Stimulated activated CD4-positive, alpha-beta T cell treated with anti-CD3 and anti-CD28 coated beads, Interleukin-15, amount 100 ng/mL, for 48 hours (primary cell): Measurements from ENCODE around the gene CBX6.

Experiments used
- DNase-seq, 2 donors: peaks; one replicate each; pipeline ENCODE4 v3.0.0-alpha.2; 2020; ENCODE audit warnings: low read depth in 2 of 2

Gene CBX6

DNA sequence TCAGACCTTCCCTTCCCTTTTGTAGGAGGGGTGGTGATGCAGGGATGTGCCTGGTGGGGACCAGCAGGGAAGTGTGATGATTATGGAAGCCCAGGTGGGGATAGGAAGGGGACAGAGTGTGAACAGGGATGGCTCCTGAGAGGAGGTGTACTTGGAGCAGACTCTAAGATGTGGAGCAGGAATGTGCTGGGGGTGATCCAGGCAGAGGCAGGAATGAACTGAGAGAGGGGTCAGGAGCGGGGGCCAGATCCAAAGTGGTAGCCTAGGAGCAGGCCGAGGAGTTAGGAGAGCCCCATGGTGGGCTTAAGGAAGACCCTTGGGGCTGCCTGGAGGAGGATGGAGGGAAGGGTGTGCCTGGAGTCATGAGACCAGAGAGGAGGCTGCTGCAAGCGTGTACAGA is 31.9 kb downstream of the CBX6 start:
- no peak for DNase-seq

DNA sequence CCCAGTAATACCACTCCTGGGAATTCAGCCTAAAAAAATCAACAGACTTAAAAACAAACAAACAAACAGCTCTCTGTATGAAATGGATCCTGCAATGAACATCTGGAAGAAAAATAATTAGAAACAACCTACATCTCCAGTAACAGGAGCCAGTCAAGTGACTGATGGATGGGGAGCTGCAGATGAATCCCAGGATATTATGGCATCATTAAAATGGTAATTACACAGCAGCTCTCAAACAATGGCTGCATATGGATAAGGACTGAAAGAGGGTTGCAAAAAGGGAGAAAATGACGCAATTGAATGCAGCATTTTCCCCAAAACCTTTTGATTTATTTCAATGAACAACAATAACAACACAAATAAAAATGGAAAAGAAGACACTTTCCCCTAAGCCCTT is 32.3 kb downstream of the CBX6 start:
- DNase-seq: no peak

DNA sequence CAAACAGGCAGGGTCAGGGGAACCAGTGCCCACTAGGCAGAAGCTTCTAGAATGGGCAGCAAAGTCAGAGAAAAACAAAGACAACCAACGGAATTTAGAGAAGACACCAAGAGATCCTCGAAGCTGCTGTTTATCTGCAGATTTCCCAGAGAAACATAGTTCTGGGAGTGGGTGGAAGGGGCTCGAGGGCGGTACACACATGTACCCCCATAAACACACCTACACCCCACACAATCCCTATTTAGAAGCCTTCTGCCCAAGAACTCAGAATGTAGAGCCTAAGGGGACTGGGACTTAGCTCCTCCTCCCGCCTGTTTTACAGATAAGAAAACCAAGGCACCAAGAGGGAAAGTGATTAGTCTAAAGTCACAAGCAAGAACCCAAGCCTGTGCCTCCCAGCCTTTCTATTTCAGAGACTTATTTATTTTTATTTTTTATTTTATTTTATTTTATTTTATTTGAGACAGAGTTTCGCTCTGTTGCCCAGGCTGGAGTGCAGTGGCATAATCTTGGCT is 34.5 kb downstream of the CBX6 start:
- no peak for DNase-seq

DNA sequence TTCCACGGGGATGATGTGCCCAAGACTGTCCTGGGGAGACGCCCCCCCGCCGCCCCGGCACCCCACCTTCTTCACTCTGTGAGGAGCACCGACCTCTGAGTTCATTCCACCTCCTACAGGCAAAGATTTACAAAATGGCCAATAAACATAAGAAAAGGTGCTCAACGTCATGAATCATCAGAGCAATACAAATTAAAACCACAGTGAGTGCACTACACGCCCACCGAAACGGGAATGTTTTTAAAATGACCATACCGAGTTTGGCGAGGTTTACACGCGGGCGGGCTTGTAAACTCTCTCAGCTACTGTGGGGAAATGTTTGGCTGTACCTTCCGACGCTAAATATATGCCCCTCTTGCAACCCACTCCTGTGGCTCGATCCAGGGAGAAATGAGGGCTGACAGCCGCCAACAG is 36.1 kb downstream of the CBX6 start:
- no peak for DNase-seq

DNA sequence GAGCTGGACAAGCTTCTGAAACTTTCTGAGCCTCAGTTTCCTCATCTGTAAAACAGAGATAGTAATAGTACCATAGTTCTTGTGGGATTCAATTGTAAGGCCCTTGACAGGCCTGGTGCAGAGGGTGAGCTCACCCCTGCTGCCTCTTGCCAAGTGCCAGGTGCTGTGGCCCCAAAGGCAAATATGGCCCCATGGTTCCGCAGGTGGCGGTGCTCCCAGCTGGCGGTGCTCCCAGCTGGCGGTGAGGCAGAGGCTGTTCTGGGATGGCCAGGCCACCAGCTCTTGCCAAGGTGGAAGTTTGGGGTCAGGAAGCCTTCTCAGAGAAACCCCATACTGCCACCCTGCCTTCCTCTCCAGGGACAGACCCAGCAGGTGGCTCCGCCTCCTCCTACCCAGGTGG is 37.0 kb downstream of the CBX6 start:
- no peak for DNase-seq

DNA sequence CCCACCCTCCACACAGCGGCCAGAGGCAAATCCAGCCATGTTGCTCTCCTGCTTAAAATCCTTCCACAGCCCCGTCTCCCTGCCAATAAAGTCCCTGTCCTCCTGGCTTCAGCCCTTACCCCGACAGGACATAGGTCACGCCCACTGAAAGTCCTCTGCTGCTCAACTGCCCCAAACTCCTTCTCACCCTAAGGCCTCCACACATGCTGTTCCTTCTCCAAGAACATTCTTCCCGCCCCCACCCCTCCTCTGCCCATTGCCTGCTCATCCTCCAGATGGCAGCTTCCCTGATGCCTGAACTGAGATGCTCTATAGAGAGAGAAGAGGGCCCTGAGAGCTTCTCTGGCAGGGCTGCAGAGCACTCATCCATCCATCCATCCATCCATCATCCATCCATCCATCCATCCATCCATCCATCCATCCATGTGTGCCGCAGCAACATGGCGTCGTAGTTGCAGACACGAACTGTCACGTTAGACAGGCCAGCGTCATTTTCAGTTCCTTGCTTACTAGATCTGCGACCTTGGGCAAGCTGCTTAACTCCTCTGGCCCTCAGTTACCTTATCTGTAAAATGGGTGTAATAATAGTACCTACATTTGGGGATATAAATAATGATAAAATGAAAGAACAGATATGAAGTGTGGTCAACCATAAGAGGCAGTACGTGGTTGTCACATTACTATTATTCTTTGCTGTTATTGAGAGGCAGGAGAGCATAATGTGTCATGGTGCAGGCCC is 37.6 kb downstream of the CBX6 start:
- DNase-seq: no peak

DNA sequence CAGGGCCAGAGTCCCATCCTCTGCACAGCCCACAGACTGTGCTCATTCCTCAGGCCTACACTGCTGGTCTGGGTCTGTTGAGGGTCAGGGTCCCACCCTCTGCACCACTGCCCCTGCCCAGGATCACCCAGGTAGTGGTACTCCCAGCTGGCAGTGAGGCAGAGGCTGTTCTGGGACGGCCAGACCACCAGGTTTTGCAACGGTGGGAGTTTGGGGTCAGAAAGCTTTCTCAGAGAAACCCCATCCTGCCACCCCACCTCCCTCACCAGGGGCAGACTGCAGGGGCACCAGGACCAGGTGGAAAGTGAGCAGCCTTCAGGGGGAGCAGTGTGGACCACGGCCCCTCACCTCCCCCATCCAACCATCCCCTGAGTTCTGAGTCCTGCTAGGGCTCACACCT is 39.0 kb downstream of the CBX6 start:
- DNase-seq: no peak

DNA sequence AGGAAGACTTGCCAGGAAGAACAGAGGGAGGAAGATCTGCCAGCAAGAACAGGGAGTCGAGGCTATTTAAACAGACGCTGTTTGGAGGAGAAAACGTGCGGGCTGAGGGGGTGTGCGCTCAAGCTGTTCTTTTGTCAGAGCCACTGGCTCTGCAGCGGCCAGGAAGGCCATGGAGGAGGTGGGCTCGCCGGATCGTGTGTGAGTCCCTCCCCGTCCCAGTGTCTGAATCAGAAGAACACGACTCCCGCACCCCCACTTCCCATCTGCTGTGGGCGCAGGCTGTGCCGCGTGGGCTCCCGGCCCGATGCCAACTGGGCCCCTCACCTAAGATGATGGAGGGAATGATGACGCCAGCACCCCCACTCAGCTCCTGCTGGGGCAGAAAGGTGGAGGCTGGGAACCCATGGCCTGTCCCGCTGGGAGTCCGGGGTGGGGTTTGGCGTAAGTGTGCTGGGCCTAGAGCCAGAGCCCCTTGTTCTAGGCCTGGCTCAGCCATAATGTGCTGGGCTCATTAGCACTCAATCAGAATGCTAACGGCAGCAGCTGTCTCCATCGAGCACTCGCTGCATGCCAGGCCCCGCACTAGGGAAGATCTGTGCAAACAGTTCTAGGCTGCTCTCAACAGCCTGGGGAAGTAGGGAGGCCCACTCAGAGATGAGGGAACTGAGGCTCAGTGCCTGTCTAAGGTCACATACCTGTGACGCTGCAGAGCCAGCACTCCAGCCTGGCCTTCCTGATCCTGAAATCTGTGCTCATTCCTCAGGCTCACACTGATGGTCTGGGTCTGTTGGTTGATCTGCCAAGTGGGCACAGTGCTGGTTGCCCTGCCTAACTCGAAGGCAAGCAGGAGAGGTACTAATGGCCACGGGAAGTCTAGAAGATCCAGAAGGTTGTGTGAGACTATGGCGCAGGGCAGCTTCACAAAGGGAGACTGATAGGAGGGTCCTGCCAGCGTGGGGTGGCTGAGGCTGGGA is 39.7 kb downstream of the CBX6 start:
- DNase-seq: no peak

DNA sequence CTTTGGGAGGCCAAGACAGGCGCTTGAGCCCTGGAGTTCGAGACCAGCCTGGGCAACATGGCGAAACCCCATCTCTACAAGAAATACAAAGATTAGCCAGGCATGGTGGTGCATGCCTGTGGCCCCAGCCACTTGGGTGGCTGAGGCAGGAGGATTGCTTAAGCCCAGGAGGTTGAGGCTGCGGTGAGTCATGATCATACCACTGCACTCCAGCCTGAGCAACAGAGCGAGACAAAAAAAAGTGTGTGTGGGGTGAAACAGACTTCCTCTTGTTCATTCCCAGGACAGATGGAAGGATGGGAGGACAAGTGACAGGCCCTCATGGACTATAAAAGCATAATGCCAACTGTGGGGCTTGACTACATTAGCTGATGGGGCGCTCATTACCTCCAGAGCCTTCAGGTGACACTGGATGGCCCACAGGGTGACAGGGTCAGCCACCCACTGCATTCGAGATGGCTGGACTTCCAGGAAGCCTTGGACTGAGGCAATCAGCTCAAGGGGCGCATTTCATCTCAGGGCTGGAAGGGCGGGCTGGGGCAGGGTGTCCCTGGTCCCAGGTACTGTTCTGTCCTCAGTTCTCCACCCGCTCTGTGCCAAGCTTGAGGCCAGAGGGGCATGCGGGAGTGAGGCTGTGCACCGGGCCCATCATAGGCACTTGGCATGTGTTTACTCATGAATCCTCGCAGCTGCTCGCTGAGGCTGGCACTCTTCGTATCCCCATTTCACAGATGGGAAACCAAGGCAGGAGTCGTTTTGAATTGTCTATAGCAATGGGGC is 40.7 kb downstream of the CBX6 start:
- DNase-seq: no peak

DNA sequence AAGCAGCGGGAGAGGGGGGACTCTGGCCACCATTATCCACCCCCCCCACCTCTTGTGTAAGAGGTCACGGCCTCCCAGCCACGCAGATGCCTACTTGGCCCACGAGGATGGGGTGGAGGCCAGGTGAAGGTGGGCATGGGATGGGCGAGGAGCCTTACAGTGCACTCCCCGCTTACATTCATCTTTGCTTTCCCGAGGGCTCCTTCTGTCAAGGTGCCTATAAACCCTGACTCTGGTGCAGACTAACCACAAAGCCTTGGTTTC is 41.2 kb downstream of the CBX6 start:
- no peak for DNase-seq

DNA sequence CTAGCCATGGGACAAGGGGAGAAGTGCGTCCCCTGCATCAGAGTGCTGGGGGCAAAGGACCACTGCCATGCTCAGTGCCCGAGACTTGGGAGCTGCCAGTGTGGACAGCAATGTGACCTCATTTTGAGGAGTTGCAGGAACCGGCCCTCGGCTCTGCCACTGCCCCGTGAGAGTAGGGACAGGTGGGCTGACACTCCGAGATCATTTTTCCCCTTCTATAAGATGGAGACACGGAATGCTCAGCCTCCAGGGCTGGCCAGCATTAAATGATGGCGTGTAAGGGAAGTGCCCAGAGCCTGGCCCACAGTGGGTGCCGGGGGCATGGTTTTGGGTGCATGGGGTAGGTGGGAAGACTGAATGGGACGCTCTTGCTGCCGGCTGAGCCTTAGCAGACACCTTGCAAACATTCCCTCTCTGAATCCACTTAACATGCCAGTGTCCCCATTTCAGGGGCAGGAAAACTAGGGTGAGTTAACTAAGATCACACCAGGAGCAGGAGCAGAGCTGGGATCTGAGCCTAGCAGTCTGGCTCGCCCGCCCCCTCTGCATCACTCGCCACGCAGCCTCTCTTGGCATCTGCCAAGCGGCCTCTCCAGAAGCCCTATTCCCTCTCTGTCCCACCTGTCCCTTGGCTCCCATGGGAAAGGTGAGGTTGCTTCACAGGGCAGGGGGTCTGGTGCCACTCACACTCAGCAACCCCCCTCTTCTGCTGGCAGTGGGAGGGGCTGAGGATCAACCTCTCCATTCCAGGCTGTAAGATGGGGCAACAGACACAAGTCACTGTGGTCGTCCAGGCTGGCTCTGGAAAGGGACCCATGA is 41.8 kb downstream of the CBX6 start:
- DNase-seq: no peak

DNA sequence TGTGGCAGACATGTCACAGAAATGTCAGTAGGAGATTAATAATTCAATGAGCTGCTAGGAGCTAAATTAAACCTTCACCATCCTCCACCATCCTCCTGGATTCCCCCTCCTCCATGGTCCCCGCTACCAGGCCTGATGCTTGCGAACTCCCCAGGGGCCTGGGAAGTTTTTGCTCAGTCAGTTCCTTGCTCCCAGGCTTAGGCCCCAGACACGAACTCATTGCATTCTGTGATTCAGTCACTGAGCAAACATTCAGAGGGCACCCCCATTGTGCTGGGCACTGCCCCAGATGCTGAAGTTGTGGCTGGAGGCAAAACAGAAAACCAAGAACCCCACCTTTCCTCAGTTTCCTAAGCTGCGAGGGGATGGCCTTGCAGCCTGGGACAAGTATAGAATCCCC is 42.5 kb downstream of the CBX6 start:
- no peak for DNase-seq

DNA sequence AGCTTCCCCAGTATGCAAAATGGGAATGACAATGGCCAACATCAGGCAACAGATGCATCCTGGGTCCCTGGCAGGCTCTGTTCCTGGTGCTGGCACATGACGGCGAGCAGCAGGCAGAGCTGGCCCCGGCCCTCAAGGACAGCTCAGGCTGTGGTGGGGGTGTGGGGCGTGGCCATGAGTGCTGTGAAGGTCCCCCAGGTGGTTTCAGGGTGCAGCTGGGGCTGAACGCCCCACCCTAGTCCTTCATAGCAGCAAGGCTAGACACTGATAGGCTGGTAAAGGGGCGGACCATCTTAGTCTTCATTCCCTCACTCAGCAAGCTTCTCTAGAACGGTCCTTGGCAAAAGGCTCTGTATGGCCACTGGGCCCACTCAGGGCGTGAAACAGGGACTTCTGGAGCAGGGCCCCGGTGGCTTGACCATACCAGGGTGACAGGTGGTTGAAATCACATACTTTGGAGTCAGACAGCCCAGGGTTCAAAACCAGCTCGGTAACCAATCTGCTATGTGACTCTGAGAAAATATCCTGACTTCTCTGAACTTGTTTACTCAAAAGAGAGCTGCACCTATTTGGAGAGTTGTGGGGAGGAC is 43.3 kb downstream of the CBX6 start:
- no peak for DNase-seq

DNA sequence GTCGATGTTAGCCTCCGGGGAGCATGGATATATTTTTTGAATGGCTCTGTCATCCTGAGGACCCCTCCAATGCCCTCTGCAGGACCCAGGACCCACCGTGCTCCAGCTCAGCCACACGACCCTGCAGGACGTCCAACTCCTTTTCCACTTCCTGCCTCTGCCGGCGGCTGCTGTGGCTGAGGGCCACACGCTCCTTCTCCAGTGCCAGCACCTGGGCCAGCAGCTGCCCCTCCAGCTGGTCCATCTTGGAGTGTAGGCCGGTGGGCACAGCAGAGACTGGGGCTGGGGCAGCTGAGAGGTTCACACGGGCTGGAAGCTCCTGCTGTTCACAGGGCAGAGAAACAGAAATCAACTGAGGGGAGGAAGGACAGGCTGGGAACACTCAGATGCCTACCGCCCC is 43.8 kb downstream of the CBX6 start:
- DNase-seq: no peak

DNA sequence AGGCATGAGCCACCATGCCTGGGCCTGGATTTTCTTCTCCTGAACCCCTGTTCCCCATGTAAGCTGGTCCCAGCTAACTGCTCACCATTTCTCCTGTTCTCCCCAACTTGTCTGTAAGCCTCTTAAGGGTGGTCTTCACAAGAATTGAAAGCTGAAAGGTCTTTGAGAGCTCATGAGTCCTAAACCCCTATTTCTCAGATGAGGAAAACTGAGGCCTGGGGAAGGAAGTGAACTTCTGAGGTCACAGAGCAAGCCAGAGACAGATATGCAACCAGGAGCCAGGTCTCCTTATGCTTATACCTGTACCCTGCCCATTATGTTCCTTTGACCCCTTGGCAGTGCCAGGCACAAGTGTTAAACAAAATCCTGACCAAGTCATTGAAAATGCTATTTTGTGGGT is 44.5 kb downstream of the CBX6 start:
- DNase-seq: no peak

DNA sequence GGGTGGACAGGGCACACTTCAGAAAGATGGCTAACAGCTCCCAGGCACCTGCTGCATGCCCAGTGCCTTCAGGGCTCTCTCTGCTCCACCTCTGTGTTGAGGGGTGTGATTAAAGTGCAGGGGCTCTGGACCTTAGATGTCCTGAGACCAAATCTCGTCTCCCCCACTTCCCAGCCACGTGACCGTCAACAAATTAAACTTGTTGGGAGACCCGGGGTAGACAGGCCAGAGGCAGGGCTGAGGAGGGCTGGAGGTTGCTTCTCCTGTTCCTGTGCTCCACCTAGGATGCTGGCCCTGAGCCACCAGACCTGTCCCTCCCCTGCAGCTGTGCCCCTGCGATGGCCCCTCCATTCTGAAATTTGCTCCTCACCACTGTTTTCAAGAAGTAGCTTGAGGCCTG is 45.2 kb downstream of the CBX6 start:
- no peak for DNase-seq

DNA sequence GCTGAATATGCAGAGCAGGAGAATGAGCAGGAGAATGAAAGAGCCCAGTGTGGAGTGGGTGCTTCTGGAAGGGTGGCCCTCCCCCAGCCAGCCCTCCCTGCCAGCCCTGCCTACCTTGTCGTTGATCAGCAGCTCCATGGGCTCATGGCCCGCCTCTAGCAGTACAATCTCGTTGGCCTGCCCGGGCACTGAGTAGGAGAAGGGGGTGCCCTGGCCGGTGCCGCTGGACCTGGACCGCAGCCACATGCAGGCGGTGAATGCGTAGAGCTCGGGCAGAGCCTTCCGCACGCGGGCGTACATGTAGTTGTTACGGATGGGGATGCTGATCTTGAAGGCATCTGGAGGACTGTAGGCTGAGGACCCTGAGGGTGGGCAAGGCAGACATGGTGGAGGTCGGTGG is 45.6 kb downstream of the CBX6 start:
- no peak for DNase-seq

DNA sequence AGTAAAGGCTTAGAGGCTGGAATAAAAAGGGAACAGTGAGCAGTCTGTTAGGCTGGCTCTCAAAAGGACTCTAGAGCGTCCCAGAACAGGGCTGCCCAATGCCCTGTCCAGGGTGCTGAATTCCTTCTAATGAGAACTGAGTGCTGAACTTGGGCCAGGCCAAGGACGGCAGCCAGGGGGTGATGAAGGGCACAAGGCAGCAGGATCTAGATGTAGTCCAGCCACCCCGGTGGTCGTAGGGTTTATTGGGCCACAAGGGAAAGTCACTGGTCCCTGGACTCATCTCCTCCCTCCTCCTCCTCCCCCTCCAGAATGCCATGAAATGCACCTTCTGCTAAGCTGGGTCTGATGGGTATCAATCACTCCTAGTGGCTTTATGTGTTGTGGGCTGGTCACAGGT is 47.4 kb downstream of the CBX6 start:
- DNase-seq: peak in 1 of 2 donors; percentile 19

DNA sequence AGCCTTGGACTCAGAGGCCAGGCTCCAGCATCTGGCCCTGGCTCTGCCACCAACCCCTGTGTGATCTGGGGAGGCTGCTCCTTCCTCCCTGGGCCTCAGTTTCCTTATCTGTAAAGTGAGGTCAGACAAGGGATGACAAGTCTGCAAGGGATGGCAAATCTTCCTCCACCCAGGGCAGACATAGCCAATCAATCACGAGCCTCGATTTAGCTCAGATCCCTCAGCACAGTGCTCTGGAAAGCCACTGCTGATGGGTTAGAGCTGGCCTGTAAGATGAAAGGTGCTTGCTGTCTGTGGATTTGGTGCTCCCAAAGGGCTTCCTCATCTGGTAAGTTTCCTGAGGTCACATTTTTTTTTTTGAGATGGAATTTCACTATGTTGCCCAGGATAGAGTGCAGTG is 48.4 kb downstream of the CBX6 start:
- DNase-seq: no peak

DNA sequence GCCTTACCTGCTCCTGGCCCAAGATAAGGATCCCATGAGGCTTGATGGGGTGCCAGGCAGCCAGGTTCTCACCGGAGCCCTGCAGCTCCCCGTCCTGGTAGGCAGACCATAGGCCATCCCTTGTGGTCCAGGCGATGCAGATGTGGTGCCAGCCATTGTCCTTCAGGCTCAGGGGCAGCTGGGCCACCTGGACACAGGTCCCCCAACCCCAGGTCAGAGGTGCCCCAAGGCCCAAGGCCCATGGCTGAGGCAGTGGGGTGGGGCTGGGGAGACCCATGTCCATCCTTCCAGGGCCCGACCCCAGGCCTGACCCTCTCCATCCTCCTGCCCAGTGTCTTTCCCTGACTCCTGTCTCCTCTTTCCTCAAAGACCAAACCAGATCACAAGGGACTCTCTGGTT is 48.9 kb downstream of the CBX6 start:
- DNase-seq: no peak

DNA sequence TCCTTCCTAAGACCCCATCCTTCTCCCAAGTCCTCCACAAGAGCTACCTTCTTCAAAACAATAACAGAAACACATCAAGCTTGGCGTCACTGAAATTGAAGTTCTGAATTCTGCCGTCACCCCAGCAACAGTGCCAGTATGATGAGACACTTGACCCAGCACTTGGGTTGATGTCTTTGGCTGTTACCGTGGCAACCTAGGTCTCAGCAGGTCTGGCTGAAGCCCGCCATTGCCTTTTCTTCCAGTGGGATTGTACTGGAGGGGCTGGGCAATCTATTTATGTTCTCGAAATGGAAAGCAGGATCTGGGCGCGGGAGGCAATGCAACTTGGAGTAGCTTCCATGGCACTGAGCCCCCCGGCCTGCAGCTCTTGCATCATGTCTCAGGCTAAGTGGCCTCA is 52.0 kb downstream of the CBX6 start:
- no peak for DNase-seq
